ENCODE results near the gene DUSP7.

The DUSP7 gene

GRCh38 chr3:52004163-52004787, 52.1 kb downstream of the DUSP7 start:
- DNase-seq = no peak
- in situ Hi-C loops (cut with HindIII; ENCODE audit: low pct_ligation_motif_present, low pct_unique_long_range_greater_than_20kb, low sequenced_read_pairs) = no loop called here

DNA sequence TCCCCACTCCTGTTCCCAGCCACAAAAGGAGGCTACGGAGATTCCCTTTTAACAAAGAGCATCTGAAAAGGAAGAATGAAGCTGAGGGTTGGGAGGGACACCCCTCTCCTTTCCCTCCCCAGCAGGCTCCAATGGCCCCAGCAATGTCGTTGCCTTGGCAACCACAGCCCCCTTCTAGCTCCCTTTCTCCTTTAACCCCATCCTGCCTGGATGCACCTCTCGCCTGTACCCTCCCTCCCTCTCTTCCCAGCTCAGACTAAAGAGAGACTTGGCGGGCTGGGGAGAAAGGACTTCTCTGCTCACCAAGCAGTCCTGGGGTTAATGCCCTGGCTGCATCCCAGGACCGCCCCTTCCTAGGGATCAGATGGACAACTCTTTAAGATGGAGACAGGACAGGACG, 53.6 kb downstream of the DUSP7 start:
- in situ Hi-C loops (cut with HindIII; ENCODE audit: low pct_ligation_motif_present, low pct_unique_long_range_greater_than_20kb, low sequenced_read_pairs) = no loop called here
- no peak for DNase-seq

- peak; percentile 59 for DNase-seq
- in situ Hi-C loops (cut with HindIII; ENCODE audit: low pct_ligation_motif_present, low pct_unique_long_range_greater_than_20kb, low sequenced_read_pairs) = no loop called here
These were observed 54.9 kb downstream of the DUSP7 start for GRCh38 chr3:52001443-52001974.

DNA sequence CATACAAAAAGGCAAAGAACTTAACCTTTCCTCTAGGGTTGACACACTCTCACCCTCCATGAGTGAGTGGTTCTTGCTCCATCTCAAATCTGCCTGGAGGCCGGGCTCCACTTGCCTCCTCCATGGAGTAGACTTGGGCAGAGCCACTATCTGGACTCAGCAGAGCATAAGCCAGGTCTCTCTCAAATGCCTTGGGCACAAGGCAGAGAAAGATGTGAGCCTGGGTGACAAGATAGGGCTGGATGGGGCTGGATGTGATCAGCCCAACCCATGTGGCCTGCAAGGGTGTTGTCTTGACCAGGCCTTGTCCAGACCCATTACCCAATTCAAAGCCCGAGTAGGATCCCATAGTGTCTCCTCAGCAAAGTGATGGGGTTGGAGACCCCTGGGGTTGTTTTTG, 56.5 kb downstream of the DUSP7 start:
- in situ Hi-C loops (cut with HindIII; ENCODE audit: low pct_ligation_motif_present, low pct_unique_long_range_greater_than_20kb, low sequenced_read_pairs) = no loop called here
- no peak for DNase-seq

Measured in ACHN (cell line).